HEK293 (cell line): ENCODE data around the gene FOXP4.

Experiments
- EGR2 ChIP-seq: fragments of 450-650 bp; formaldehyde crosslinking; IDR thresholded peaks from 2 replicates; pipeline ENCODE4 v1.5.1; 2016; ENCODE audit warnings: low read depth, missing biosample characterization, missing genetic modification characterization
- GLIS2 ChIP-seq: fragments of 450-650 bp; formaldehyde crosslinking; IDR thresholded peaks from 2 replicates; pipeline ENCODE4 v1.5.1; 2016; ENCODE audit warnings: missing biosample characterization, missing genetic modification characterization
- KLF7 ChIP-seq: fragments of 450-650 bp; formaldehyde crosslinking; IDR thresholded peaks from 2 replicates; pipeline ENCODE4 v1.5.1; 2016; ENCODE audit warnings: missing biosample characterization, missing genetic modification characterization, borderline replicate concordance
- SCRT1 ChIP-seq: fragments of 450-650 bp; formaldehyde crosslinking; IDR thresholded peaks from 2 replicates; pipeline ENCODE4 v1.5.1; 2016; ENCODE audit warnings: missing biosample characterization, missing genetic modification characterization, borderline replicate concordance
- SCRT2 ChIP-seq: fragments of 450-650 bp; formaldehyde crosslinking; IDR thresholded peaks from 2 replicates; pipeline ENCODE4 v1.5.1; 2016; ENCODE audit warnings: missing biosample characterization, missing genetic modification characterization
- ZBTB17 ChIP-seq: fragments of 450-650 bp; formaldehyde crosslinking; IDR thresholded peaks from 2 replicates; pipeline ENCODE4 v1.5.1; 2016; ENCODE audit warnings: missing biosample characterization, missing genetic modification characterization
- ZBTB49 ChIP-seq: fragments of 450-650 bp; formaldehyde crosslinking; IDR thresholded peaks from 2 replicates; pipeline ENCODE4 v1.5.1; 2016; ENCODE audit warnings: missing biosample characterization, missing genetic modification characterization, low read depth
- ZNF157 ChIP-seq: fragments of 450-650 bp; formaldehyde crosslinking; IDR thresholded peaks from 2 replicates; pipeline ENCODE4 v1.5.1; 2016; ENCODE audit warnings: missing biosample characterization, missing genetic modification characterization
- ZNF16 ChIP-seq: fragments of 450-650 bp; formaldehyde crosslinking; IDR thresholded peaks from 2 replicates; pipeline ENCODE4 v1.5.1; 2016; ENCODE audit warnings: low read depth, missing biosample characterization, missing genetic modification characterization
- ZNF169 ChIP-seq: fragments of 450-650 bp; formaldehyde crosslinking; IDR thresholded peaks from 2 replicates; pipeline ENCODE4 v1.5.1; 2016; ENCODE audit warnings: missing biosample characterization, missing genetic modification characterization
- ZNF175 ChIP-seq: fragments of 450-650 bp; formaldehyde crosslinking; IDR thresholded peaks from 2 replicates; pipeline ENCODE4 v1.5.1; 2016; ENCODE audit warnings: missing biosample characterization, missing genetic modification characterization
- ZNF19 ChIP-seq: fragments of 450-650 bp; formaldehyde crosslinking; IDR thresholded peaks from 2 replicates; pipeline ENCODE4; 2016; ENCODE audit warnings: missing biosample characterization, missing genetic modification characterization, low read depth
- ZNF514 ChIP-seq: fragments of 450-650 bp; formaldehyde crosslinking; IDR thresholded peaks from 2 replicates; pipeline ENCODE4 v1.5.1; 2016; ENCODE audit warnings: missing biosample characterization, missing genetic modification characterization
- ZNF521 ChIP-seq: fragments of 450-650 bp; formaldehyde crosslinking; IDR thresholded peaks from 2 replicates; pipeline ENCODE4 v1.5.1; 2017; ENCODE audit warnings: missing biosample characterization, mild to moderate bottlenecking, missing genetic modification characterization
- ZNF529 ChIP-seq: fragments of 450-650 bp; formaldehyde crosslinking; IDR thresholded peaks from 2 replicates; pipeline ENCODE4 v1.5.1; 2017; ENCODE audit warnings: missing genetic modification characterization, missing biosample characterization; ENCODE audit not compliant: insufficient replicate concordance
- ZNF571 ChIP-seq: fragments of 450-650 bp; formaldehyde crosslinking; IDR thresholded peaks from 2 replicates; pipeline ENCODE4 v1.5.0; 2017; ENCODE audit warnings: missing biosample characterization, missing genetic modification characterization
- ZNF626 ChIP-seq: fragments of 450-650 bp; sonication (Bioruptor Pico); formaldehyde crosslinking; IDR thresholded peaks from 2 replicates; pipeline ENCODE4 v1.5.1; 2018; ENCODE audit warnings: missing biosample characterization, missing genetic modification characterization, inconsistent platforms
- ZNF692 ChIP-seq: fragments of 450-650 bp; formaldehyde crosslinking; IDR thresholded peaks from 2 replicates; pipeline ENCODE4 v1.5.1; 2016; ENCODE audit warnings: missing biosample characterization, missing genetic modification characterization
- ZNF785 ChIP-seq: fragments of 450-650 bp; formaldehyde crosslinking; IDR thresholded peaks from 2 replicates; pipeline ENCODE4 v1.5.1; 2016; ENCODE audit warnings: missing biosample characterization, missing genetic modification characterization
- ZNF792 ChIP-seq: fragments of 450-650 bp; formaldehyde crosslinking; IDR thresholded peaks from 2 replicates; pipeline ENCODE4 v1.5.1; 2016; ENCODE audit warnings: missing biosample characterization, missing genetic modification characterization
- ZNF837 ChIP-seq: fragments of 450-650 bp; formaldehyde crosslinking; IDR thresholded peaks from 2 replicates; pipeline ENCODE4 v1.5.1; 2016; ENCODE audit warnings: missing biosample characterization, missing genetic modification characterization
- ZSCAN18 ChIP-seq: fragments of 450-650 bp; formaldehyde crosslinking; IDR thresholded peaks from 2 replicates; pipeline ENCODE4 v1.5.1; 2016; ENCODE audit warnings: missing biosample characterization, missing genetic modification characterization
- TF ChIP-seq, protein P1 (sequence below): fragments of 450-650 bp; formaldehyde crosslinking; IDR thresholded peaks from 2 replicates; pipeline ENCODE4 v1.5.1; 2016; ENCODE audit warnings: missing biosample characterization, missing genetic modification characterization
- TF ChIP-seq, protein P2 (sequence below): fragments of 450-650 bp; formaldehyde crosslinking; IDR thresholded peaks from 2 replicates; pipeline ENCODE4 v1.5.1; 2016; ENCODE audit warnings: missing biosample characterization, missing genetic modification characterization
- TF ChIP-seq, protein P3 (sequence below): fragments of 450-650 bp; formaldehyde crosslinking; optimal IDR thresholded peaks from 2 replicates; pipeline ENCODE3; 2016; ENCODE audit warnings: missing biosample characterization, mild to moderate bottlenecking, missing genetic modification characterization
- TF ChIP-seq, protein P4 (sequence below): fragments of 450-650 bp; formaldehyde crosslinking; IDR thresholded peaks from 2 replicates; pipeline ENCODE4 v1.5.1; 2016; ENCODE audit warnings: missing biosample characterization, missing genetic modification characterization
- TF ChIP-seq, protein P5 (sequence below): fragments of 450-650 bp; formaldehyde crosslinking; IDR thresholded peaks from 2 replicates; pipeline ENCODE4 v1.5.1; 2016; ENCODE audit warnings: missing biosample characterization, missing genetic modification characterization

The FOXP4 gene

GRCh38 chr6:41577356-41578216 lies 31.4 kb downstream of the FOXP4 start (continued):
- TF ChIP-seq ZBTB49 (no peak), ZNF169 (no peak), KLF7 (tag by site-specific recombination) (no peak), ZNF785 (tag by site-specific recombination) (no peak), EGR2 (tag by site-specific recombination) (0 out of 2 replicates have a peak, but pooled peaks have one; percentile 5), ZNF571 (tag by site-specific recombination) (no peak), ZNF514 (tag by site-specific recombination) (no peak), ZNF521 (tag by site-specific recombination) (no peak), ZNF16 (no peak), ZNF19 (tag by site-specific recombination) (no peak), SCRT2 (tag by site-specific recombination) (no peak), SCRT1 (tag by site-specific recombination) (no peak), ZSCAN18 (tag by site-specific recombination) (no peak), ZNF529 (tag by site-specific recombination) (no peak), GLIS2 (tag by site-specific recombination) (peak; percentile 75), ZNF837 (tag by site-specific recombination) (no peak), ZNF157 (tag by site-specific recombination) (no peak), ZNF792 (tag by site-specific recombination) (no peak), ZNF175 (tag by site-specific recombination) (no peak), ZNF626 (tag by site-specific recombination) (no peak), ZNF692 (tag by site-specific recombination) (0 out of 2 replicates have a peak, but pooled peaks have one; percentile 48), ZBTB17 (peak; percentile 71; the same call in 1 of the 2 replicates)
- TF ChIP-seq, protein P1, sequence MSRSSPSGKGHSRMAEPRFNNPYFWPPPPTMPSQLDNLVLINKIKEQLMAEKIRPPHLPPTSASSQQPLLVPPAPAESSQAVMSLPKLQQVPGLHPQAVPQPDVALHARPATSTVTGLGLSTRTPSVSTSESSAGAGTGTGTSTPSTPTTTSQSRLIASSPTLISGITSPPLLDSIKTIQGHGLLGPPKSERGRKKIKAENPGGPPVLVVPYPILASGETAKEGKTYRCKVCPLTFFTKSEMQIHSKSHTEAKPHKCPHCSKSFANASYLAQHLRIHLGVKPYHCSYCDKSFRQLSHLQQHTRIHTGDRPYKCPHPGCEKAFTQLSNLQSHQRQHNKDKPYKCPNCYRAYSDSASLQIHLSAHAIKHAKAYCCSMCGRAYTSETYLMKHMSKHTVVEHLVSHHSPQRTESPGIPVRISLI (tag by site-specific recombination): no peak
- TF ChIP-seq, protein P2, sequence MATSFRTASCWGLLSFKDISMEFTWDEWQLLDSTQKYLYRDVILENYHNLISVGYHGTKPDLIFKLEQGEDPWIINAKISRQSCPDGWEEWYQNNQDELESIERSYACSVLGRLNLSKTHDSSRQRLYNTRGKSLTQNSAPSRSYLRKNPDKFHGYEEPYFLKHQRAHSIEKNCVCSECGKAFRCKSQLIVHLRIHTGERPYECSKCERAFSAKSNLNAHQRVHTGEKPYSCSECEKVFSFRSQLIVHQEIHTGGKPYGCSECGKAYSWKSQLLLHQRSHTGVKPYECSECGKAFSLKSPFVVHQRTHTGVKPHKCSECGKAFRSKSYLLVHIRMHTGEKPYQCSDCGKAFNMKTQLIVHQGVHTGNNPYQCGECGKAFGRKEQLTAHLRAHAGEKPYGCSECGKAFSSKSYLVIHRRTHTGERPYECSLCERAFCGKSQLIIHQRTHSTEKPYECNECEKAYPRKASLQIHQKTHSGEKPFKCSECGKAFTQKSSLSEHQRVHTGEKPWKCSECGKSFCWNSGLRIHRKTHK (tag by site-specific recombination): no peak
- TF ChIP-seq, protein P3, sequence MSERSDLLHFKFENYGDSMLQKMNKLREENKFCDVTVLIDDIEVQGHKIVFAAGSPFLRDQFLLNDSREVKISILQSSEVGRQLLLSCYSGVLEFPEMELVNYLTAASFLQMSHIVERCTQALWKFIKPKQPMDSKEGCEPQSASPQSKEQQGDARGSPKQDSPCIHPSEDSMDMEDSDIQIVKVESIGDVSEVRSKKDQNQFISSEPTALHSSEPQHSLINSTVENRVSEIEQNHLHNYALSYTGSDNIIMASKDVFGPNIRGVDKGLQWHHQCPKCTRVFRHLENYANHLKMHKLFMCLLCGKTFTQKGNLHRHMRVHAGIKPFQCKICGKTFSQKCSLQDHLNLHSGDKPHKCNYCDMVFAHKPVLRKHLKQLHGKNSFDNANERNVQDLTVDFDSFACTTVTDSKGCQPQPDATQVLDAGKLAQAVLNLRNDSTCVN (tag by site-specific recombination): peak; percentile 11
- TF ChIP-seq, protein P4, sequence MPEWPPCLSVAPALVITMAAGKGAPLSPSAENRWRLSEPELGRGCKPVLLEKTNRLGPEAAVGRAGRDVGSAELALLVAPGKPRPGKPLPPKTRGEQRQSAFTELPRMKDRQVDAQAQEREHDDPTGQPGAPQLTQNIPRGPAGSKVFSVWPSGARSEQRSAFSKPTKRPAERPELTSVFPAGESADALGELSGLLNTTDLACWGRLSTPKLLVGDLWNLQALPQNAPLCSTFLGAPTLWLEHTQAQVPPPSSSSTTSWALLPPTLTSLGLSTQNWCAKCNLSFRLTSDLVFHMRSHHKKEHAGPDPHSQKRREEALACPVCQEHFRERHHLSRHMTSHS (tag by site-specific recombination): no peak
- TF ChIP-seq, protein P5, sequence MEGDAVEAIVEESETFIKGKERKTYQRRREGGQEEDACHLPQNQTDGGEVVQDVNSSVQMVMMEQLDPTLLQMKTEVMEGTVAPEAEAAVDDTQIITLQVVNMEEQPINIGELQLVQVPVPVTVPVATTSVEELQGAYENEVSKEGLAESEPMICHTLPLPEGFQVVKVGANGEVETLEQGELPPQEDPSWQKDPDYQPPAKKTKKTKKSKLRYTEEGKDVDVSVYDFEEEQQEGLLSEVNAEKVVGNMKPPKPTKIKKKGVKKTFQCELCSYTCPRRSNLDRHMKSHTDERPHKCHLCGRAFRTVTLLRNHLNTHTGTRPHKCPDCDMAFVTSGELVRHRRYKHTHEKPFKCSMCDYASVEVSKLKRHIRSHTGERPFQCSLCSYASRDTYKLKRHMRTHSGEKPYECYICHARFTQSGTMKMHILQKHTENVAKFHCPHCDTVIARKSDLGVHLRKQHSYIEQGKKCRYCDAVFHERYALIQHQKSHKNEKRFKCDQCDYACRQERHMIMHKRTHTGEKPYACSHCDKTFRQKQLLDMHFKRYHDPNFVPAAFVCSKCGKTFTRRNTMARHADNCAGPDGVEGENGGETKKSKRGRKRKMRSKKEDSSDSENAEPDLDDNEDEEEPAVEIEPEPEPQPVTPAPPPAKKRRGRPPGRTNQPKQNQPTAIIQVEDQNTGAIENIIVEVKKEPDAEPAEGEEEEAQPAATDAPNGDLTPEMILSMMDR: no peak
